Stimulated activated memory B cell treated with anti-CD40 and anti-IgM and Interleukin-4, amounts not matched to agents 10 μg/mL and 1 μg/mL and 100 μg/mL, for 72 hours (primary cell): ENCODE measurements around the gene GJE1.

Experiments used
- ATAC-seq: fragments of 150-1000 bp; cut with Tn5 transposase; 2 replicates; pipeline ENCODE4 v1.10.0; 2021
- H3K27ac Mint-ChIP-seq: one replicate; pipeline ENCODE4 v1.8.0; 2022; ENCODE audit warnings: mild to moderate bottlenecking, mixed read lengths
- H3K27me3 Mint-ChIP-seq: one replicate; pipeline ENCODE4 v1.8.0; 2022; ENCODE audit warnings: mixed read lengths
- H3K36me3 Mint-ChIP-seq: one replicate; pipeline ENCODE4 v1.8.0; 2022; ENCODE audit warnings: mixed read lengths
- H3K4me1 Mint-ChIP-seq: one replicate; pipeline ENCODE4 v1.8.0; 2022; ENCODE audit warnings: mixed read lengths
- H3K4me3 Mint-ChIP-seq: one replicate; pipeline ENCODE4 v1.8.0; 2022; ENCODE audit warnings: mild to moderate bottlenecking, moderate library complexity, mixed read lengths
- H3K9me3 Mint-ChIP-seq: one replicate; pipeline ENCODE4 v1.8.0; 2022; ENCODE audit warnings: mixed read lengths

The GJE1 gene

DNA sequence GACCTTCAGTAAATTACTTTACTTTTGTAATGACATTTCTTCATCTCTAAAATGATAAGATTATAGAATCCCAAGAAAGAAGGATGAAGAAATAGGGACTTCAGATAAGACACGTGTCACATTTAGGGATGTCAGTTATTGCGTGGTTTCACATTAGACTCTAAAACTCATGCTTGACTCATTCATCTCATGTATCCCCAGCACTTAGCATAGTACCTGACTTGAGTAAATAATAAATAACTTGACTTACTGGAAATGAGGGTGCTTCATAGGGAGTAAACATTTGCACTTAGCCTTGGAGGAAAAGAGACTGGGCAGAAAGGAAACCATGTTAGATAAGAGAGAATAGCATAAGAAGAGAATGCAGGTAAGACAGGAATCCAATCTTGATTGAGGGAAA is 51.6 kb downstream of the GJE1 start:
- Mint-ChIP-seq H3K27ac (no peak overlapping the region), H3K4me1 (peaks cover 6% of the 10 kb centered on the region), H3K27me3 (no peaks in the 10 kb centered on the region), H3K4me3 (no peak overlapping the region), H3K36me3 (peaks cover 52% of the 10 kb centered on the region), H3K9me3 (no peaks in the 10 kb centered on the region)
- ATAC-seq = no peak
